Measurements from ENCODE around the gene ALCAM. TPM values are rescaled to one million over a fixed set of nuclear protein-coding genes. Genes with fewer than 3 reads are reported as not detected.

ALCAM gene
- total and polyA plus RNA-seq, 2 donors (not counting 1 experiment from before 2014, with no cell fraction given): 6.2 to 23.8 TPM

- H3K79me2 ChIP-seq (ENCODE audit: control insufficient read depth, insufficient read depth, low read length): peaks cover 5% of the 10 kb centered on the region
Observed at GRCh38 chr3:105470851-105471250, 104.1 kb downstream of the ALCAM start.

More at GRCh38 chr3:105470851-105471250, 104.1 kb downstream of the ALCAM start:
- H3K9ac ChIP-seq (ENCODE audit: low read length): no peak overlapping the region
- H3K9me3 ChIP-seq (ENCODE audit: control extremely low read depth in 1 of 3, control insufficient read depth in 2 of 3, insufficient read depth in 1 of 3, low read length in 2 of 3): no peaks in the 10 kb centered on the region
- CTCF ChIA-PET: interaction anchor here (0.7 kb wide), 1 partner anchor 532 kb away, joined by 3 read pairs; no protein-coding TSS in a partner anchor
- ATAC-seq (ENCODE audit: low read depth) (no peak), DNase-seq (no peak)
- POLR2A ChIA-PET: no interaction called here
- no peak overlapping the region for H3K4me3 Mint-ChIP-seq
- no peak overlapping the region for H3K4me2 ChIP-seq (replicated peaks; ENCODE audit: low read depth, low read length, poor library complexity, severe bottlenecking)
- intact Hi-C loops (cut with micrococcal nuclease): no loop called here
- no peaks in the 10 kb centered on the region for H3K27me3 ChIP-seq (replicated peaks in 1 of 4; ENCODE audit: control extremely low read depth in 1 of 4, control insufficient read depth in 3 of 4, insufficient read depth in 4 of 4, low read length in 3 of 4)
- no peak overlapping the region for H2AFZ ChIP-seq (ENCODE audit: insufficient read depth, low read depth, low read length, poor library complexity, severe bottlenecking)
- peaks cover 2% of the 10 kb centered on the region for H3K9me3 Mint-ChIP-seq (ENCODE audit: insufficient read depth)
- no peak overlapping the region for H3K27ac ChIP-seq (ENCODE audit: low read length in 2 of 2)
- H3K4me1 ChIP-seq (ENCODE audit: control insufficient read depth in 2 of 2, insufficient read depth in 2 of 2, low read length in 2 of 2): peaks cover 0 to 2% of the 10 kb centered on the region in 2 donors
- H4K20me1 ChIP-seq (ENCODE audit: control insufficient read depth, insufficient read depth, low read length, poor library complexity, severe bottlenecking): no peaks in the 10 kb centered on the region
- TF ChIP-seq CTCF (IDR thresholded peaks at IDR 0.05): no peak
- no peak for TF ChIP-seq EZH2 (IDR thresholded peaks at IDR 0.05; ENCODE audit: borderline replicate concordance, insufficient read depth, low read depth, low read length, poor library complexity, severe bottlenecking)
- no peak overlapping the region for H3K27ac Mint-ChIP-seq
- no peaks in the 10 kb centered on the region for H3K27me3 Mint-ChIP-seq
- no peaks in the 10 kb centered on the region for H3K36me3 ChIP-seq (replicated peaks in 1 of 2; ENCODE audit: control extremely low read depth in 1 of 2, control insufficient read depth in 1 of 2, extremely low read depth in 1 of 2, insufficient read depth in 2 of 2, low read length in 1 of 2)
- no peak overlapping the region for H3K4me3 ChIP-seq (ENCODE audit: control extremely low read depth in 1 of 5, extremely low read depth in 1 of 5, insufficient read depth in 1 of 5, low read depth in 2 of 5, low read length in 4 of 5)
- WGBS (ENCODE audit: insufficient coverage): 100% methylated on average over 1 of the region's 2 CpGs
- peaks cover 32% of the 10 kb centered on the region for H3K4me1 Mint-ChIP-seq

All from B cell (primary cell).